ENCODE measurements around the gene SLC6A19. TPM values are rescaled to one million over a fixed set of nuclear protein-coding genes. Genes with fewer than 3 reads are reported as not detected.

Gene SLC6A19
- total RNA-seq, 2 donors from 2014 or later, result 0.09 to 0.17 TPM

GRCh38 chr5:1223278-1223670, 21.9 kb downstream of the SLC6A19 start:
- 76% methylated on average over 12 of the region's 12 CpGs for WGBS
- Histone ChIP-seq H3K36me3 (no peaks in the 10 kb centered on the region), H3K9me3 (no peaks in the 10 kb centered on the region), H3K27me3 (replicated peaks; ENCODE audit: insufficient read depth) (no peaks in the 10 kb centered on the region), H3K4me3 (no peak overlapping the region), H3K27ac (no peak overlapping the region), H3K4me1 (replicated peaks) (no peaks in the 10 kb centered on the region)
- TF ChIP-seq POLR2AphosphoS5 (IDR thresholded peaks at IDR 0.05), result no peak
- TF ChIP-seq, protein P1, sequence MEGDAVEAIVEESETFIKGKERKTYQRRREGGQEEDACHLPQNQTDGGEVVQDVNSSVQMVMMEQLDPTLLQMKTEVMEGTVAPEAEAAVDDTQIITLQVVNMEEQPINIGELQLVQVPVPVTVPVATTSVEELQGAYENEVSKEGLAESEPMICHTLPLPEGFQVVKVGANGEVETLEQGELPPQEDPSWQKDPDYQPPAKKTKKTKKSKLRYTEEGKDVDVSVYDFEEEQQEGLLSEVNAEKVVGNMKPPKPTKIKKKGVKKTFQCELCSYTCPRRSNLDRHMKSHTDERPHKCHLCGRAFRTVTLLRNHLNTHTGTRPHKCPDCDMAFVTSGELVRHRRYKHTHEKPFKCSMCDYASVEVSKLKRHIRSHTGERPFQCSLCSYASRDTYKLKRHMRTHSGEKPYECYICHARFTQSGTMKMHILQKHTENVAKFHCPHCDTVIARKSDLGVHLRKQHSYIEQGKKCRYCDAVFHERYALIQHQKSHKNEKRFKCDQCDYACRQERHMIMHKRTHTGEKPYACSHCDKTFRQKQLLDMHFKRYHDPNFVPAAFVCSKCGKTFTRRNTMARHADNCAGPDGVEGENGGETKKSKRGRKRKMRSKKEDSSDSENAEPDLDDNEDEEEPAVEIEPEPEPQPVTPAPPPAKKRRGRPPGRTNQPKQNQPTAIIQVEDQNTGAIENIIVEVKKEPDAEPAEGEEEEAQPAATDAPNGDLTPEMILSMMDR (IDR thresholded peaks at IDR 0.05), result no peak
- no peak for TF ChIP-seq POLR2A (IDR thresholded peaks at IDR 0.05)
- no peak for DNase-seq (ENCODE audit: low spot score)
- intact Hi-C loops (cut with DNase I), result no loop called here

- 82% methylated on average over 15 of the region's 15 CpGs for WGBS
- Histone ChIP-seq H3K27ac (no peak overlapping the region), H3K9me3 (no peaks in the 10 kb centered on the region), H3K36me3 (no peaks in the 10 kb centered on the region), H3K27me3 (replicated peaks; ENCODE audit: insufficient read depth) (no peaks in the 10 kb centered on the region), H3K4me1 (replicated peaks) (no peaks in the 10 kb centered on the region), H3K4me3 (no peak overlapping the region)
- TF ChIP-seq POLR2AphosphoS5 (IDR thresholded peaks at IDR 0.05), result no peak
- TF ChIP-seq POLR2A (IDR thresholded peaks at IDR 0.05), result no peak
- TF ChIP-seq, protein P1 (IDR thresholded peaks at IDR 0.05), result no peak
- no peak for DNase-seq (ENCODE audit: low spot score)
- intact Hi-C loops (cut with DNase I), result no loop called here
These were observed 23.2 kb downstream of the SLC6A19 start for GRCh38 chr5:1224631-1225030.

- H3K27ac ChIP-seq, result no peak within 1 kb of the TSS
- H3K9me3 ChIP-seq, result no peaks in the 10 kb centered on the region
- no peak within 1 kb of the TSS for H3K4me3 ChIP-seq
- 72% methylated on average over 11 of the region's 11 CpGs for WGBS
- TF ChIP-seq, protein P1 (IDR thresholded peaks at IDR 0.05), result no peak
- TF ChIP-seq POLR2AphosphoS5 (IDR thresholded peaks at IDR 0.05), result no peak
- TF ChIP-seq POLR2A (IDR thresholded peaks at IDR 0.05), result no peak
- intact Hi-C loops (cut with DNase I), result no loop called here
- no peaks in the 10 kb centered on the region for H3K36me3 ChIP-seq
- H3K4me1 ChIP-seq (replicated peaks), result no peaks in the 10 kb centered on the region
- H3K27me3 ChIP-seq (replicated peaks; ENCODE audit: insufficient read depth), result no peaks in the 10 kb centered on the region
- DNase-seq (ENCODE audit: low spot score), result no peak
These were observed 23.7 kb downstream of the SLC6A19 start, which contains the start of gene SLC6A18 for GRCh38 chr5:1225081-1225480. Gene SLC6A18 (plus strand): TSS chr5:1225381. CDS start chr5:1225478, 97 bp downstream.

DNA sequence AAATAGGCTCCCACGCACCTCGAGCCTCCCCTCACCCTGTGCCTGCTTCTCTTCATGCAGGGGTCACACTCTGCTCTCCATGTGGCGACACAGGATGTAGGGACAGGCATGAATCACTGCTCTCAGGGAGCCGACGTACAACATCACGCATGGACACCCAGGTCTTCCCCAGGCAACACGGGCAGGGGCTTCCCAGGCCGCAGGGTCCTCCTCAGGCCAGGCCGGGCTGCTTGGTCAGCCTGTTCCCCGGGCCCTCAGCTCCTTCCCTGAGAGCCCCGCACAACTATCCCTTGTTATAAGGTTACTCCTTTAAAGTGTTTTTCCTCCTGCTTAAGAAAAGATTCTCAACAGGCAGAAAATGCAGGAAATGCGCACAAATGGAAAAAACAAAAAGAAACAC, 24.8 kb downstream of the SLC6A19 start:
- whole genome bisulfite sequencing, result 80% methylated on average over 12 of the region's 12 CpGs
- DNase-seq (ENCODE audit: low spot score), result no peak
- Histone ChIP-seq H3K36me3 (no peaks in the 10 kb centered on the region), H3K9me3 (no peaks in the 10 kb centered on the region), H3K27ac (no peak overlapping the region), H3K27me3 (replicated peaks; ENCODE audit: insufficient read depth) (peaks cover 5% of the 10 kb centered on the region), H3K4me3 (no peak overlapping the region), H3K4me1 (replicated peaks) (no peaks in the 10 kb centered on the region)
- TF ChIP-seq POLR2AphosphoS5 (IDR thresholded peaks at IDR 0.05), result no peak
- TF ChIP-seq, protein P1 (IDR thresholded peaks at IDR 0.05), result no peak
- no peak for TF ChIP-seq POLR2A (IDR thresholded peaks at IDR 0.05)
- intact Hi-C loops (cut with DNase I), result no loop called here

- H3K36me3 ChIP-seq, result no peaks in the 10 kb centered on the region
- intact Hi-C loops (cut with DNase I), result no loop called here
- no peak overlapping the region for H3K27ac ChIP-seq
- TF ChIP-seq POLR2AphosphoS5 (IDR thresholded peaks at IDR 0.05) (no peak), POLR2A (IDR thresholded peaks at IDR 0.05) (no peak)
- TF ChIP-seq, protein P1 (IDR thresholded peaks at IDR 0.05), result no peak
- H3K9me3 ChIP-seq, result no peaks in the 10 kb centered on the region
- H3K4me3 ChIP-seq, result no peak overlapping the region
- H3K27me3 ChIP-seq (replicated peaks; ENCODE audit: insufficient read depth), result peaks cover 13% of the 10 kb centered on the region
- 79% methylated on average over 50 of the region's 50 CpGs for WGBS
- no peaks in the 10 kb centered on the region for H3K4me1 ChIP-seq (replicated peaks)
- DNase-seq (ENCODE audit: low spot score), result no peak
These were observed 25.6 kb downstream of the SLC6A19 start for GRCh38 chr5:1226839-1227581.

Measured in prostate gland (tissue), 2 donors.